SK-N-SH (cell line): ENCODE data around the gene NOTUM. TPM values are rescaled to one million over a fixed set of nuclear protein-coding genes. Genes with fewer than 3 reads are reported as not detected.

Source experiments
- CTCF ChIA-PET: fragments of 300-600, 350-600 bp; formaldehyde crosslinking; extraction: SDS; loops from one replicate; lab custom pipeline; 2021; lab: Yijun Ruan, JAX
- POLR2A ChIA-PET: fragments of 350-600 bp; sonication (Branson Sonifier 250); formaldehyde crosslinking; extraction: SDS; loops from one replicate; lab custom pipeline; 2020; ENCODE audit warnings: antibody characterized with exemption, inconsistent platforms; lab: Yijun Ruan, JAX
- DNase-seq: peaks from one replicate; pipeline ENCODE4 v3.0.0; 2012
- H2AFZ ChIP-seq: fragments of 200-600 bp; sonication (generic); 2 replicates; pipeline ENCODE4 v1.8.1; 2016; ENCODE audit warnings: antibody characterized with exemption, mild to moderate bottlenecking, low read depth
- H3F3A ChIP-seq: fragments of 200-600 bp; sonication (generic); replicated peaks from 2 replicates; pipeline ENCODE3; 2016; ENCODE audit warnings: antibody characterized with exemption, mild to moderate bottlenecking; ENCODE audit not compliant: insufficient read depth
- H3K27ac ChIP-seq, 2 experiments: fragments of 200-500 bp in 1 of 2; fragments of 200-600 bp in 1 of 2; sonication (Bioruptor generic) in 1 of 2; sonication (generic), shearing (Covaris generic) in 1 of 2; 2 replicates each; pipeline versions ENCODE4 v1.5.1 to v1.6.1; 2014 to 2016; ENCODE audit warnings: low read depth in 2 of 2, inconsistent platforms in 1 of 2, low read length in 1 of 2, mild to moderate bottlenecking in 1 of 2, mixed read lengths in 1 of 2
- H3K27me3 ChIP-seq: fragments of 200-600 bp; sonication (generic), shearing (Covaris generic); 2 replicates; pipeline ENCODE4 v1.6.1; 2016; ENCODE audit warnings: mixed run types; ENCODE audit not compliant: insufficient read depth
- H3K36me3 ChIP-seq, 2 experiments: fragments of 200-500 bp in 1 of 2; fragments of 200-600 bp in 1 of 2; sonication (Bioruptor generic) in 1 of 2; sonication (generic) in 1 of 2; replicated peaks in 1 of 2; 2 replicates each; pipeline versions ENCODE3 to v1.5.1; 2014 to 2016; ENCODE audit warnings: low read length in 1 of 2, mild to moderate bottlenecking in 1 of 2; ENCODE audit not compliant: insufficient read depth in 2 of 2, control insufficient read depth in 1 of 2
- H3K4me1 ChIP-seq, 2 experiments: fragments of 200-500 bp in 1 of 2; fragments of 200-600 bp in 1 of 2; sonication (Bioruptor generic) in 1 of 2; sonication (generic), shearing (Covaris generic) in 1 of 2; 2 replicates each; pipeline versions ENCODE4 v1.5.1 to v1.6.1; 2014 to 2016; ENCODE audit warnings: low read depth in 1 of 2, low read length in 1 of 2, mixed run types in 1 of 2; ENCODE audit not compliant: insufficient read depth in 2 of 2, control insufficient read depth in 1 of 2
- H3K4me2 ChIP-seq: fragments of 200-600 bp; sonication (generic), shearing (Covaris generic); 2 replicates; pipeline ENCODE4 v1.6.1; 2017; ENCODE audit warnings: mixed run types
- H3K4me3 ChIP-seq, 2 experiments: fragments of 200-500 bp in 1 of 2; fragments of 200-600 bp in 1 of 2; sonication (Bioruptor generic) in 1 of 2; sonication (generic), shearing (Covaris generic) in 1 of 2; 2 replicates each; pipeline versions ENCODE4 v1.5.1 to v1.8.1; 2014 to 2016; ENCODE audit warnings: low read depth in 2 of 2, inconsistent platforms in 1 of 2, low read length in 1 of 2, mild to moderate bottlenecking in 1 of 2, mixed read lengths in 1 of 2, moderate library complexity in 1 of 2
- H3K79me2 ChIP-seq: fragments of 200-600 bp; sonication (generic); 2 replicates; pipeline ENCODE4 v1.8.1; 2017; ENCODE audit warnings: mild to moderate bottlenecking; ENCODE audit not compliant: insufficient read depth
- H3K9ac ChIP-seq: fragments of 200-600 bp; sonication (generic); 2 replicates; pipeline ENCODE4 v1.6.1; 2017; ENCODE audit warnings: mixed run types
- H3K9me2 ChIP-seq: fragments of 200-600 bp; sonication (generic); 2 replicates; pipeline ENCODE4 v1.6.1; 2017; ENCODE audit warnings: mixed run types
- H3K9me3 ChIP-seq: fragments of 200-600 bp; sonication (generic); 2 replicates; pipeline ENCODE4 v1.6.1; 2017; ENCODE audit warnings: mixed run types, mild to moderate bottlenecking, moderate library complexity
- H4K20me1 ChIP-seq: fragments of 200-600 bp; sonication (generic); 2 replicates; pipeline ENCODE4 v1.6.1; 2017; ENCODE audit warnings: mild to moderate bottlenecking, mixed run types; ENCODE audit not compliant: insufficient read depth
- CHD2 ChIP-seq: fragments of 150-350 bp; IDR thresholded peaks from 2 replicates; pipeline ENCODE4 v1.6.1; 2018; ENCODE audit warnings: low read length; ENCODE audit not compliant: partially characterized antibody
- CTCF ChIP-seq: fragments of 200-600 bp; sonication (generic); IDR thresholded peaks from 2 replicates; pipeline ENCODE4 v1.6.1; 2017; ENCODE audit warnings: antibody characterized with exemption, mild to moderate bottlenecking, moderate library complexity
- FOSL2 ChIP-seq: IDR thresholded peaks from 2 replicates; pipeline ENCODE4 v1.4.0; 2012; ENCODE audit warnings: low read depth, mild to moderate bottlenecking, moderate library complexity, borderline replicate concordance
- FOXJ3 ChIP-seq: sonication (generic); formaldehyde crosslinking; IDR thresholded peaks from 2 replicates; pipeline ENCODE4 v1.5.1; 2020; ENCODE audit warnings: mild to moderate bottlenecking, missing genetic modification reagents
- FOXM1 ChIP-seq: IDR thresholded peaks from 2 replicates; pipeline ENCODE4 v1.4.0; 2012; ENCODE audit warnings: low read depth, mild to moderate bottlenecking
- GABPA ChIP-seq: IDR thresholded peaks from 2 replicates; pipeline ENCODE4 v1.4.0; 2012; ENCODE audit warnings: low read depth, mild to moderate bottlenecking
- IRF3 ChIP-seq: fragments of 150-350 bp; IDR thresholded peaks from 2 replicates; pipeline ENCODE4 v1.6.1; 2016; ENCODE audit warnings: mild to moderate bottlenecking, low read depth, low read length
- JUND ChIP-seq: IDR thresholded peaks from 2 replicates; pipeline ENCODE4 v1.4.0; 2012
- MAX ChIP-seq: IDR thresholded peaks from 2 replicates; pipeline ENCODE4 v1.4.0; 2012; ENCODE audit warnings: low read depth
- MXI1 ChIP-seq: IDR thresholded peaks from 2 replicates; pipeline ENCODE4 v1.6.1; 2012; ENCODE audit warnings: mild to moderate bottlenecking, low read depth, low read length, improper control_type of control experiment
- NFIC ChIP-seq: IDR thresholded peaks from 2 replicates; pipeline ENCODE4 v1.4.0; 2012; ENCODE audit warnings: borderline replicate concordance
- NRF1 ChIP-seq: IDR thresholded peaks from 2 replicates; pipeline ENCODE4 v1.6.1; 2012; ENCODE audit warnings: low read depth, mild to moderate bottlenecking, low read length
- PBX3 ChIP-seq: IDR thresholded peaks from 2 replicates; pipeline ENCODE4; 2012
- POLR2AphosphoS5 ChIP-seq: IDR thresholded peaks from 2 replicates; pipeline ENCODE4 v1.6.1; 2012; ENCODE audit warnings: low read depth, low read length
- RAD21 ChIP-seq: IDR thresholded peaks from 2 replicates; pipeline ENCODE4 v1.6.1; 2012; ENCODE audit warnings: mild to moderate bottlenecking, low read length
- RCOR1 ChIP-seq: fragments of 150-350 bp; IDR thresholded peaks from 2 replicates; pipeline ENCODE4 v1.6.1; 2017; ENCODE audit warnings: antibody characterized with exemption, low read length
- RFX5 ChIP-seq: IDR thresholded peaks from 2 replicates; pipeline ENCODE4 v1.6.1; 2012; ENCODE audit warnings: mild to moderate bottlenecking, improper control_type of control experiment, low read length
- RXRA ChIP-seq: IDR thresholded peaks from 2 replicates; pipeline ENCODE4 v1.4.0; 2012; ENCODE audit warnings: low read depth, mild to moderate bottlenecking, borderline replicate concordance
- SIN3A ChIP-seq: IDR thresholded peaks from 2 replicates; pipeline ENCODE4 v1.6.1; 2012; ENCODE audit warnings: low read depth, mild to moderate bottlenecking, low read length, moderate library complexity, borderline replicate concordance
- SMC3 ChIP-seq: IDR thresholded peaks from 2 replicates; pipeline ENCODE4 v1.6.1; 2012; ENCODE audit warnings: low read depth, low read length, improper control_type of control experiment
- TAF1 ChIP-seq: IDR thresholded peaks from 2 replicates; pipeline ENCODE4 v1.6.1; 2012; ENCODE audit warnings: low read depth, mild to moderate bottlenecking, low read length, moderate library complexity, borderline replicate concordance
- USF1 ChIP-seq: IDR thresholded peaks from 2 replicates; pipeline ENCODE4 v1.4.0; 2012; ENCODE audit warnings: low read depth, borderline replicate concordance
- USF2 ChIP-seq: fragments of 150-350 bp; IDR thresholded peaks from 2 replicates; pipeline ENCODE4 v1.6.1; 2017; ENCODE audit warnings: antibody characterized with exemption, low read length, low read depth, borderline replicate concordance
- YY1 ChIP-seq: IDR thresholded peaks from 2 replicates; pipeline ENCODE4 v1.4.0; 2012; ENCODE audit warnings: low read depth, mild to moderate bottlenecking
- WGBS: methylation state at CpG from one replicate; pipeline ENCODE4 v1.1.6; 2017; ENCODE audit warnings: low lambda C conversion rate; 5-methylcytosine and 5-hydroxymethylcytosine counted together
- polyA plus RNA-seq, 3 experiments: library from polyadenylated mRNA; depleted of rRNA; stranded (reverse); fragments of >200 nt; gene quantifications; 2 replicates each; pipeline ENCODE4 v1.2.3, GENCODE V29; 2012

The NOTUM gene
- polyA plus RNA-seq, 1 of the 3 experiments (the other 2 are of a cell fraction) = 0.33 TPM

GRCh38 chr17:81911277-81911961, 49.6 kb downstream of the NOTUM start, which contains the start of gene PCYT2:
PCYT2 (minus strand) TSS chr17:81911399; CDS start chr17:81911355, 44 bp downstream.
- H3K9ac ChIP-seq = peak within 1 kb of the TSS; percentile 71
- peak within 1 kb of the TSS in 1 of 2 experiments; percentile 44; a peak in 2 of 4 replicates for H3K27ac ChIP-seq
- 15% methylated on average over 35 of the region's 84 CpGs for WGBS
- H3K36me3 ChIP-seq = peaks cover 27 to 72% of the 10 kb centered on the region in 2 experiments
- POLR2A ChIA-PET = interaction anchor here (0.6 to 1.7 kb wide), 2 partner anchors 10 to 44 kb away, joined by 3 to 6 read pairs; no protein-coding TSS in a partner anchor
- peaks cover 8 to 19% of the 10 kb centered on the region in 2 experiments; a peak in 2 of 4 replicates for H3K4me1 ChIP-seq
- H4K20me1 ChIP-seq = peaks cover 27% of the 10 kb centered on the region
- CTCF ChIA-PET = interaction anchor here (0.6 to 3.8 kb wide), 8 partner anchors 10 to 109 kb away, joined by 3 to 20 read pairs (median 4); no protein-coding TSS in a partner anchor
- no peaks in the 10 kb centered on the region for H3K9me3 ChIP-seq
- peak; percentile 100 for DNase-seq
- peaks cover 15% of the 10 kb centered on the region for H3F3A ChIP-seq
- H3K9me2 ChIP-seq = no peaks in the 10 kb centered on the region
- H2AFZ ChIP-seq = no peak within 1 kb of the TSS; the same call in 1 of the 2 replicates
- TF ChIP-seq CHD2 = no peak
- 0 out of 2 replicates have a peak, but pooled peaks have one; percentile 2 for TF ChIP-seq GABPA
- TF ChIP-seq MXI1 = peak; percentile 8; the same call in 1 of the 2 replicates
- no peak for TF ChIP-seq JUND
- peak; percentile 10; the same call in 1 of the 2 replicates for TF ChIP-seq CTCF
- TF ChIP-seq PBX3 = peak; percentile 31
- TF ChIP-seq RFX5 = no peak
- peak; percentile 67 for TF ChIP-seq NRF1
- TF ChIP-seq IRF3 = no peak
- no peak for TF ChIP-seq TAF1
- TF ChIP-seq RAD21 = no peak
- peak; percentile 9; the same call in 1 of the 2 replicates for TF ChIP-seq USF2
- no peak for TF ChIP-seq FOXM1
- TF ChIP-seq FOSL2 = no peak
- no peak; the same call in 1 of the 2 replicates for TF ChIP-seq USF1
- peak; percentile 63; the same call in 1 of the 2 replicates for TF ChIP-seq POLR2AphosphoS5
- TF ChIP-seq NFIC = no peak
- no peak for TF ChIP-seq FOXJ3 (CRISPR knock-in tag)
- TF ChIP-seq SIN3A = no peak
- TF ChIP-seq MAX = no peak
- no peak for TF ChIP-seq RCOR1
- TF ChIP-seq SMC3 = no peak
- no peak for TF ChIP-seq RXRA
- TF ChIP-seq YY1 = no peak
- TF ChIP-seq, all 33 proteins: peak for 7
- H3K27me3 ChIP-seq = no peaks in the 10 kb centered on the region
- H3K79me2 ChIP-seq = peaks cover 22% of the 10 kb centered on the region
- H3K4me2 ChIP-seq = peak within 1 kb of the TSS; percentile 100
- H3K4me3 ChIP-seq = peak within 1 kb of the TSS; percentile 85 to 96
